HG03045 (cell line): ENCODE data around the gene NDC1.
"Not testable (repeated sequence)": the region's sequence is repeated elsewhere in the genome, so short reads cannot be mapped to it uniquely, and the experiment has no call there.

Source experiments
- ATAC-seq: cut with Tn5 transposase; IDR thresholded peaks from one replicate; pipeline ENCODE4 v1.9.1; 2021; ENCODE audit warnings: mild to moderate bottlenecking, moderate library complexity; ENCODE audit not compliant: unreplicated experiment

Gene NDC1

DNA sequence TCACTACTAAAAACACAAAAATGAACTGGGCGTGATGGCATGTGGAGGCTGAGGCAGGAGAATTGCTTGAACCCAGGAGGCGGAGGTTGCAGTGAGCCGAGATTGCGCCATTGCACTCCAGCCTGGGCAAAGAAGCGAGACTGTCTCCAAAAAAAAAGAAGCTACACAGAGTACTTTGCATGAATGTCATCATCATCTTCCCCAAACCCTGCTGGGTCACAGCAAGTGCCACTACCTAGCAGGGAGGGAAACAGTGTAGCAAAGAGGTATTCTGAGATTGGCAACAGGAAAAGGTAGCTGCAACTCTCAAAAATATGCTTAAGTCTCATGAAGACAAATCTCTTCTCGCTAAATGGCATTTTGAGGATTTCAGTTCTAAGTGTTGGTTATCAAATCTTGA lies 12.8 kb downstream of the NDC1 start:
- no peak for ATAC-seq

DNA sequence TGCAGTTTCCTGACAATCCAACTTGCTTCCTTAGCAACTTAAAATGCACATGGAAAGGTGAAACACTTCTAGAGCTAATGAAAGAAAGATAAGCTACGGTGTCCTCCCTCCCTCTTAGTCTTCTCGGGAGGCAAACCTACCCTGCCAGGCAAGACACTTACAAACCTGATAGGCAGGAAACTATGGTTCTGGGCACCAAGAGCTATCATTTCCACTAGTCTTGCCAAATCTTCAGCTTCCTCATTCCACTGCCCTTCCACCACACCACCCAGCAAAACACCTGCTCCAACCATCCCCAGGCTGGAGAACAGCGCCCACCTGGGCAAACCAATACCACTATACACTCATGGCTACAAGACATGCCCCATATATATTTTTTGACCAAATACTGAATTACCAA lies 15.2 kb downstream of the NDC1 start:
- ATAC-seq = no peak

DNA sequence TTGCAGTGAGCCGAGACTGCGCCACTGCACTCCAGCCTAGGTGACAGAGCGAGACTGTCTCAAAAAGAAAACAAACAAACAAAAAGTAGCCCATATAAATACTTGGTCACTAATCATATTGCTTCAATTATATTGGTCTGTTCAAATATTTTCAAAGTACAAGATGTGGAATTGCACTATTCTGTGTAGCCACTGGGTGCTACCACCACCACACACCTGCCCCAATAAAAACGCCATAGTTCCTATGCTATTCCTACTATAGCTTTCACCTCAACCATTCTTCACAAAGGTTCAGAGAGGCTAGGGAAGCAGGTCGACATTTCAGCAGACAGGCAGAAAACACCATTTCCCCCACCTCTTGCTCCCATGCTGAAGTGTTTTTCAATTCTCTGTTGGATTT lies 16.7 kb downstream of the NDC1 start:
- ATAC-seq = no peak

DNA sequence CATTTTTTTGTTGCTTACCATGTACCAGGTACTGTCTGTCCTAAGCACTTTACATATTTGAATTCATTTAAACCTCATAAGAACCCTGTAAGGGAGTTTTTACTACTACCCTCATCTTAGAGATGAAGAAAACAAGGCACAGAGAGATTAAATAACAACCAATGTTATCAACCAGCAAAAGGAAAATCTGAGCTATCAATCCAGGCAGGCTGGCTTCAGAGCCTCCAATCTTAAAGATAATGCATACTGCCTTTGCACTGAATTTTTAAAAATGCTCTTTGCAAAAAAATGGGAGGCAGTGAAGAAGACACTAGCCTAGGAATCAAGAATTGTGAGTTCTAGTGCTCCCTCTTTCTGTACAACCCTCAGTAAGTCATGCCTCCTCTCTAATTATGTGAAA lies 18.7 kb downstream of the NDC1 start:
- no peak for ATAC-seq

DNA sequence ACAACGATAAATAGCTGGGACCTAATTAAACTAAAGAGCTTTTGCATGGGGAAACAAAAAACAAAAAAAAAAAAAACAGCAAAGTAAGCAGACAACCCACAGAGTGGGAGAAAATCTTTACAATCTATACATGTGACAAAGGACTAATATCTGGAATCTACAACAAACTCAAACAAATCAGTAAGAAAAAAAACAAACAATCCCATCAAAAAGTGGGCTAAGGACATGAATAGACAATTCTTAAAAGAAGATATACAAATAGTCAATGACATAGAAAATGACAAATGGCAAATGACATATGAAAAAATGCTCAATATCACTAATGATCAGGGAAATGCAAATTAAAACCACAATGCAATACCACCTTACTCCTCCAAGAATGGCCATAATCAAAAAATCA lies 21.5 kb downstream of the NDC1 start:
- ATAC-seq = not testable (repeated sequence)

DNA sequence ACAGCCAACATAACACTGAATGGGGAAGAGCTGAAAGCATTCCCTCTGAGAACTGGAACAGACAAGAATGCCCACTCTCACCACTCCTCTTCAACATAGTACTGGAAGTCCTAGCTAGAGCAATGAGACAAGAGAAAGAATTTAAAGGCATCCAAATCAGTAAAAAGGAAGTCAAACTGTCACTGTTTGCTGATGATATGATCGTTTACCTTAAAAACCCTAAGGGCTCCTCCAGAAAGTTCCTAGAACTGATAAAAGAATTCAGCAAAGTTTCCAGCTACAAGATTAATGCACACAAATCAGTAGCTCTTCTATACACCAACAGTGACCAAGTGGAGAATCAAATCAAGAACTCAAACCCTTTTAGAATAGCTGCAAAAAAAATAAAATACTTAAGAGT lies 22.6 kb downstream of the NDC1 start:
- ATAC-seq = not testable (repeated sequence)

DNA sequence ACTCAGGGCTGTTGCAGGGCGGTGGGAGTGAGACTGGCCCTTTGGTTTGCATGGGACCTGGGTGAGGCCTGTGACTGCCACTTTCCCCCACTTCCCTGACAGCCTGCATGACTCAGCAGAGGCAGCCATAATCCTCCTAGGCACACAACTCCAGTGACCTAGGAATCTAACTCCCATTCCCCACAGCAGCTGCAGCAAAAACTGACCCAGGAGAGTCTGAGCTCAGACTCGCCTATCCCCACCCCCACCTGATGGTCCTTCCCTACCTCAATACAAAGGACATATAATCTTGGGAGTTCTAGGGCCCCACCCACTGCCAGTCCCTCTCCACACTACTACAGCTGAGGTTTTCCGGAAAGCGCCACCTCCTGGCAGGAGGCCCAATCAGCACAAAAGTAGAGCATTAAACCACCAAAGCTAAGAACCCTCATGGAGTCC lies 26.7 kb downstream of the NDC1 start:
- ATAC-seq = no peak

DNA sequence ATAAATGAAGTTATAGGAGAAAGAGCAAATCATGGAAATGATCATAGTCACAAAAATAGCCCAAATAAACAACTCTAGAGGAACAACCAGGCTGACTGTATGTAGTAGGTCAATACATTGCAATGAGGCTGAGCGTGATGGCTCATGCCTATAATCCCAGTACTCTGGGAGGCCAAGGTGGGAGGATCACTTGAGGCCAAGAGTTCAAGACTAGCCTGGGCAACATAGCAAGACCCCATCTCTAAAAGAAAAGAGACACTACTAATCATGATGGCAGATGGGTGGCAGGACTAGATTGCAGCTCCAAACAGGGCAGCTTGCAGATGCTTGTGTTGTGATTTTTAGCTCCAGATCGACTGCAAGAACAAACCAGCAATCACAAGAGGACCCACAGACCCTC lies 27.6 kb downstream of the NDC1 start:
- no peak for ATAC-seq

DNA sequence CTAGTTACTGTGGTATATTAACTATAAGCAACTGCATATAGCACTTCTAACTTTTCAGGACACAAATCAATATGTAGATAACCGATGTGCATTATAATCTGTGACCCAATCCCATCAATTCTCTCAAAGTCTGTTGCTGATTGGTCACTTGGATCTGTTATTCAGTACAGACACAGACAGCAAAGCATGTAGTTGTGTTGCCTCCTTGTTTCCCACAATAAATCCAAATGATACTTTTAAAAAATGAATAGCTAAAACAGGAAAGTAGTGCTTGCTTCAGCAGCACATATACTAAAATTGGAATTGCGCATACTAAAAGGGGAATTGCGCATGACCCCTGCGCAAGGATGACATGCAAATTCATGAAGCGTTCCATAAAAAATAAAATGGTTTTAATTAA lies 28.1 kb downstream of the NDC1 start:
- ATAC-seq = no peak

DNA sequence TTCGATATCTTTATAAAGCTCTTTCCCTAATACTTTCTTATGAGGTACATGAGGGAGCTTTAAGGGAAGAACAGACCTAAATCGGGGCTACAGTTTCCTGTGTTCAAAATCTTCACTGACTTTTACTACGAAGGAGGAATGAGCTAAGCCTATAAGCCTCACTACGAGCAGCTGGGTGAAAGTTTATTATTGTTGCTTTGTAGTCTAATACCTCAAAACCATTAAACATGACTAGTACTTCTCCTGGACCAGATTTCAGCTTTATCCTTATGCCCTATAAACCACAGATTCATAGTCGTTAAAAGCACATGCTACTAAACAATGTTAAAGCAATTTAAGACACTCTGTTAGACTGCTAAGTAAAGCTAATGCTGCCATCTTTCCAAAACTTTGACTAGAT lies 30.2 kb downstream of the NDC1 start:
- ATAC-seq = no peak

DNA sequence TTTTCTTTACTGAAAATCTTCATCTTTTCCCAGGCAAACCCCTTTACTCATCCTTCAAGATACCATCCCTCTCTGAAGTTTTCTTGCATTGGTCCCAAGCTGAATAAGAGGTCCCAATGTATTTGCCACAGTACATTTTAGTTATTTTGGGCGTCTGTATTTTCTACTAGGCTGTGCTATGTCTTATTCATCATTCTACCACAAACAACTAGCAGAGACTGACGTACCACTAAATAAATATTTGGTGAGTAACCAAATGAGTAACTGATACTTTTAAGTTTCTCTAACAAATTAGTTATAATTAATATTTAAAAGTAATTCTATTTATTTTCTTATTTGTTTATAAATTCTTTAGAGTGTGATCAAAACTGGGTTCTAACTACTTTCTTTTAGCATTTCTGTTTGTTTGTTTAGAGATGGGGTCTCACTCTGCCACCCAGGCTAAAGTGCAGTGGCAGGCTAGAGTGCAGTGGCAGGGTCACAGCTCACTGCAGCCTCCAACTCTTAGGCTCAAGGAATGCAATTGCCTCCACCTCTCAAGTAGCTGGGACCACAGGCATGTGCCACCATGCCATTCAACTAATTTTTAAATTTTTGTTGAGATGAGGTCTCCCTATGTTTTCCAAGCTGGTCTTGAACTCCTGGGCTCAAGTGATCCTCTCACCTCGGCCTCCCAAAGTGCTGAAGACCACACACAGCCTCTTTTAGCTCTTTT lies 33.1 kb downstream of the NDC1 start:
- no peak for ATAC-seq

DNA sequence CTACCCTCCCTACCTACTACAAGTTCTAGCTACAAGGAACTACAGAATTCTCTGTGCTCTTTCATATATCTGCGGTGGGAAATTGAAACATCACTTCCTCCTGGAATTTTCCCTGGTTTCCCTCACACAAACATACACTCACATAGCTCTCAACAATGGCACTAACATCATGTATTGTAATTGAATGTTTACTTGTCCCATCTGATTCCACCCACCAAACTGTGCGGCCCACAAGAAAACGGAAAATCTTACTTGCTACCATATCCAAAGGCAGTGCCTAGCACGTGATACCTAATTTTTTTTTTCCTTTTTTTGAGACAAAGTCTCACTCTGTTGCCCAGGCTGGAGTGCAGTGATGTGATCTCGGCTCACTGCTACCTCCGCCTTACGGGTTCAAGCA lies 33.9 kb downstream of the NDC1 start:
- no peak for ATAC-seq

DNA sequence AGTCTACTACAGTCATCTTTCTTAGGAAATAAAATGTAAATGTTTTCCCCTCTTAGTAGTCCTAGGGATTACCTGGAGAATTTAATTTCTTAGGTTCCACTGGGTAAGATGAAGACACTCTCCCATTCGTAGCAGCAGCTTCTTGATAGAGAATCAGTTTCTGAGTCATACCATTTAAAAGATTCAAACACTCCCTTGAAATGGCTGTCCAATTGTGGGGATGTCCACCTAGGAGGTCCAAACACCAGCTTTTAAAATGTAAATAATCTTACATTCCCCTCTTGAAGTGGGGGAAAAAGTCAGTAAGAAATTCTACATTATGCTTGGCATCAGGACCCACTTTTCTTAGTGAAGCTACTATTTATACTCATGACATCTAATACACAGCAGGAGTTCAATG lies 37.5 kb downstream of the NDC1 start:
- no peak for ATAC-seq

DNA sequence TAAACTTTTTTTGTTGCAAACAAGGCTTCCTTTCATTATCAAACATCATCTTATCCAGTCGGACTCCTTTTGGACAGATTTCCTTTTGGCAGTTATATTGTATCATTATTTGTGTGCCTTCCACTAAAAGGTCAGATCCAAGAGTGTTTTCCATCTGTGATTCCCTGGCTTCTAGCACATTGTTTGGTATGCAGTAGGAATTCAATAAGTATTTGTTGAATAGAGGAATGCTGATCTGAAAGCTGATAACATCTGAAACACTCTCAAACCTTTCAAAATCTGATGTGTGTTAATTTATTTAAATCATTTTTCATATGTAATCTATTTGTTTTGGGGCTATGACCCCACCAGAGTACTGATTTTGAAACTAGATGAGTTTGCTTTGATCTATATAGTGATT lies 39.0 kb downstream of the NDC1 start:
- no peak for ATAC-seq

DNA sequence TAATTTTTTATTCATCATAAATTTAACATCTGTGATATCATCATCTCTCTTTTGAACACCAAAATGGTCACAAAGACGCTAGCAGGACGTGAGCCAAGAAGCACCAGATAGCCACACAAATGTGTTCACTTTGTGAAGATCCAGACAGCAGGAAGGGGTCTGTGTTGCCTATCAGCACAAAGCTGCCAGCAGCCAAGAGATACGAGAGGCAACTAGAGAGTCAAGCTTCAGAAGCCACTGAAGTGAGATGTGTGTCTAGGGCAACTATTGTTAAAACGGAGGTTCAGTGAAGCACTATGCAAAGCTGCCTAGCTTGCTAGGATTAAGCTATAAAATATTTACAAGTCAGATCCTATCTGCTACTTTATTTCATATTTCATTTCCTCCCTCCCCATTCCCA lies 45.3 kb downstream of the NDC1 start:
- no peak for ATAC-seq

DNA sequence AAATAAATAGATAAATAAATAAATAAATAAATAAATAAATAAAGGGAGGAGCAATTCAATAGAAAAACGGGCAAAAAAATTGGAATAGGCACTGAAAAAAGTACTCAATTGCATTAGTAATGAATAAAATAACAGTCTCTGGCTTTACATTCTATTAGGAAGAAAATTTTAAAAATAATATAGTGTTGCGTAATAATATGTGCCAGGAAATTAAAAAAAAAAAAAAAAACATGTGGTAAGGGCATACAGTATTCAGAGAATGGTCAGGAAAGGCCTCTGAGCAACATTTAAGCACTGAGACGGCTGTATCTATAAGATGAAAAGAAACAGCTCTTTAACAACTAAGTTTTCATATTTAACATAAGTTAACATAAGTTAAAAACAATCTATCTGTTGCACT lies 50.4 kb downstream of the NDC1 start:
- no peak for ATAC-seq

DNA sequence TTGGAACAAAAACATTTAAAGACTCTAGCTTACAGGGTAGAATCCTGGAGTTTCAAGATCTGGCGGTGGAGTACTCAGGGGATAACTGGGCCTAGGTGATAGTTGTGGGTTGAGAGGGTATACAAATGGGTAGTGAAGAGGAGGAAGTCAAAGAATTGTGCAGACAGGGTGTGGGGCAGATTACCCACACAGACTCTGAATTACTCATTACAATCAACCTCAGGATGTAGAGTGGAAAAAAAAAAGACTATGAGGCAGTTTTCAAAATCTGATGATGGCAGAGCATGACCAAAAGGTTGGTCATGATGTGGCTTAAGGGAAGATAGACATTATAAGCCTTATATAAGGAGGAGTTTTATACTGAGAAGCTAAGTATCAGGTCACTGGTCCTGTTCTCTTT lies 55.0 kb downstream of the NDC1 start:
- ATAC-seq = no peak

DNA sequence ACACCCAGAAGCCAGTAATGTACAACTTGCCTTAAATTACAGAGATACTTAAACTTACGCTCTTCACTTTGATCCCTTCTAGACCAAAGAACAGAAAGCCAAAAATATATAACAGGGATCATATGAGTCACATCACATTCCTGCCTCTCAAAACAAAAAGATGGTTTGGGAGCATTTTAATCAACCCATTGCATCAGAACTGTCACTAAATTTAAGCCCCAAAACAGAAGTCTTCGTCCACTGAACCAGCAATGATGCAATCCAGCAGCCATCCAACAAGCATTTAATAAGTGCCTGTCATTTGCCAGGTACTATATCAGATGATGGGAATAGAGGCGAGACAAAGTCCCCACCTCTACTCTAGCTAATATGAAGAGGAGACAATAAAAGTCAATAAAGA lies 56.4 kb downstream of the NDC1 start:
- ATAC-seq = no peak

DNA sequence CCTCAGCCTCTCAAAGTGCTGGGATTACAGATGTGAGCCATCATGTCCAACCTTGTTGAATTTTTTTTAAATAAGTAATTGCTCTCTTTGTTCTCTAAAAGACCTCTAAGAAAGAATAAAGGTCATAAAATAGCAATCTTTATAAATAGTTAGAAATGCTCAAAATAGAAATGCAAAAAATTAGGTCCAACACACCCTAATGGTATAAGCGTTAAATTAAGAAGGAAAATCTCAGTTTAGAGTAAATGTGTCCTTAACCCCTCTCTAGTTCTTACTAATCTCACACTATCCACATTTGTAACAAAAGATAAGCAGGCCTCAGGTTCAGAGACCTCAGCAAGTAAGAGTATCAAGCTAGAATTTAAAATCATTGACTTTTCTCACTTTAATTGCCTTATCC lies 60.8 kb downstream of the NDC1 start:
- no peak for ATAC-seq

DNA sequence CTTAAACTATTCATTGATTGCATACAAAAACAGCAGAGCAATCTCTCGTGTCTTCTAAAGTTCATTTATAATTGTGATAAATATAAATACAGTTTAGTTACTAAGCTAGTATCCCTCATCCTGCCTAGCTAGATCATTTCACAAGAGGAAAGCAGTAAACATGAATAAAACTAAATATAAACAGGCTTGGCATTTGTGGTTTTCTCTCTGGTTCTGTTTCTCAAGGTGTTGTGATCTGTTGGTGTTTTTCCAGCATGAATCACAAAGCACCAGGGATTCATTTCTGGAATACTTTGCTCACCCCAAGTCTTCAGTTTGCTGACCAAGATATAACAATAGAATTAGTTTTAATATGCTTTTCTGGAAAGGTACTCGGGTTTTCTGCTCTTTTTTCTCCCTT lies 66.4 kb downstream of the NDC1 start:
- no peak for ATAC-seq

DNA sequence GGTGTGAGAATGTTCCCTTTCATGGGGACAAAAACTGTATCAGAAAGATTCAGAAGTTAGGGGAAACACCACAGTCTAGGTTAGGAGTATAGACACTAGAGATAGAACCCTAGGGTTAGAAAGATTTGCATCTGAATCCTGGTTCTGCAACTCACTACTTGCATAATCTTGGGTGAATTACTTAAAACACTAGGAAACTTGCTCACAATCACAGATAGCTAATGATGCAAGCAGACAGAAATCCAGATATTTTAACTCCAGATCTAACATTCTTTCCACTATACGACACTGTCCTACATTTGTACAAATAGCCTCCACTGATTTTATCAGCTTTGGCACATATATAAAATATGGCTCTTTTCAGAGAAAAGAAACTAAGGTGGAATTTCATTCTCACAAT lies 68.3 kb downstream of the NDC1 start:
- no peak for ATAC-seq

DNA sequence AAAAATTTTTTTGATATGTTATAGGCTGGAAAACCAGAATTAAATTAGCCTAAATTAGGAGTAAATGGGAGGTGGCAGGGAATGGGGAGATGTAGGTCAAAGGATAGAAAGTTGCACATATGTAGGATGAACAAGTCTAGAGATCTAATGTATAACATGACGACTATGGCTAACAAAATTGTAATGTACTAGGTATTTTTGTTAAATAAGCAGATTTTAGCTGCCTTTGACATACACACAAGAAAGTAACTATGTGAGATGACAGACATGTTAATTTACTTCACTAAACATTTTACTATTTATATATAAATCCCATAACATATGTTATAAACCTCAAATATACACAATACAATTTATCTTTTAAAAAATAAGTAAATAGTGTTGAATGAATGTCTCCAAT lies 68.9 kb downstream of the NDC1 start:
- ATAC-seq = no peak

DNA sequence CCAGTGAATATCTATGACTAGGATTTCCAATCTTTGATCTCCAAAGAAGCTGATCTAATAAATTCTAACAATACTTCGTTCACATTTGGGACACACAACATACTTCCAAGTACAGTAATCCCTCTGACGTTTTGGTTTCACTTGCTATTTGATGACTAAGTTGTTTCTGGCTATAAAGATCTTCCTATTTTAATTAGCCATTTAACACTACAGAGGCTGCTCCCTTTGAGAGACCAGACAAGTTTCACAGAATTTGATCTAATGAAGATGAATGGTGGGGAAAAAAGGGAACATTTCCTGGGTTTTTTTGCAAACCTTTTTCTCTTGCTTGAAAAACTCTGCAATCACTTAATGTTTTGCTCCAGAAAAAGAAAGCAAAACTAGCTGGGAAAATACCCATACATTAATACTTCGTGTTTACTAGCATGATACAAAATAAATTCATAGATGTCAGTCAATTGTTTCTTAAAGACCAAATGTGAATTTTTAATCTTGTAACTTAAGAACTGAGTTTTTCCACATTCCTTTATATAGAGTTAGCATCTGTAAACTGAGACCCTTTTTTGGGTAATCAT lies 71.2 kb downstream of the NDC1 start:
- no peak for ATAC-seq
